Gastrocnemius medialis (tissue), 4 donors: ENCODE data around the gene LGALS3BP. TPM values are rescaled to one million over a fixed set of nuclear protein-coding genes. Genes with fewer than 3 reads are reported as not detected.

Experiments
- ATAC-seq, 2 donors: fragments of 150-250 bp; one replicate each; pipeline ENCODE4 v1.9.1; 2016
- DNase-seq, 2 donors: peaks; one replicate each; pipeline ENCODE4 v3.0.0-alpha.2; 2019
- H3K27ac ChIP-seq, 4 donors: fragments of 200-600 bp; sonication (generic); 1 replicate in 1 of 4; 2 replicates in 3 of 4; pipeline ENCODE4 v1.5.1; 2016 to 2018; ENCODE audit warnings: mild to moderate bottlenecking in 2 of 4, moderate library complexity in 1 of 4
- H3K27me3 ChIP-seq, 3 donors: fragments of 200-600 bp; sonication (generic) in 2 of 3; 1 replicate in 1 of 3; 2 replicates in 2 of 3; pipeline versions ENCODE4 v1.5.1 to v1.6.0; 2016 to 2019; ENCODE audit warnings: mild to moderate bottlenecking in 1 of 3, moderate library complexity in 1 of 3
- H3K36me3 ChIP-seq, 2 donors: fragments of 200-600 bp; sonication (generic) in 1 of 2; one replicate each; pipeline ENCODE4 v1.5.1; 2017 to 2018
- H3K4me1 ChIP-seq, 2 donors: fragments of 200-600 bp; sonication (generic) in 1 of 2; one replicate each; pipeline ENCODE4 v1.5.1; 2016 to 2017; ENCODE audit warnings: mild to moderate bottlenecking in 2 of 2
- H3K4me3 ChIP-seq, 4 donors: fragments of 200-600 bp; sonication (generic) in 3 of 4; 1 replicate in 1 of 4; 2 replicates in 3 of 4; pipeline ENCODE4 v1.5.1; 2016 to 2019; ENCODE audit warnings: mild to moderate bottlenecking in 2 of 4
- H3K9me3 ChIP-seq, 3 donors: fragments of 200-600 bp; sonication (generic) in 2 of 3; 1 replicate in 1 of 3; 2 replicates in 2 of 3; pipeline ENCODE4 v1.5.1; 2016 to 2019
- CTCF ChIP-seq, 5 experiments: fragments of 450-650 bp in 3 of 5; fragments of 200-600 bp in 2 of 5; sonication (generic) in 2 of 5; IDR thresholded peaks in 4 of 5; conservative IDR thresholded peaks in 1 of 5; 1 replicate in 4 of 5; 2 replicates in 1 of 5; pipeline ENCODE4 v1.5.1; 2016 to 2019; ENCODE audit warnings: antibody characterized with exemption in 5 of 5, mild to moderate bottlenecking in 3 of 5, moderate library complexity in 3 of 5
- POLR2A ChIP-seq, 2 donors: fragments of 450-650 bp; IDR thresholded peaks; one replicate each; pipeline ENCODE4 v1.6.1; 2017; ENCODE audit warnings: antibody characterized with exemption in 2 of 2, mild to moderate bottlenecking in 2 of 2, moderate library complexity in 2 of 2
- in situ Hi-C, 4 donors: fragments of 200-750 bp; cut with MboI; loops; one replicate each; pipeline versions ENCODE4 v1.15.0 to v1.8.0; 2017; ENCODE audit warnings: low sequenced_read_pairs in 4 of 4
- intact Hi-C: fragments of 100-400 bp; cut with DNase I; formaldehyde crosslinking; loops from one replicate; pipeline ENCODE4 v1.15.1; 2023; ENCODE audit warnings: low total_unique reads
- total RNA-seq, 4 donors: library from RNA; depleted of rRNA; stranded (reverse); fragments of >200 nt; gene quantifications; one replicate each; pipeline versions ENCODE4 v1.1.0 to v1.2.3, GENCODE V29; 2016

The LGALS3BP gene
- total RNA-seq, 4 donors from 2014 or later, result 15.0 to 45.9 (median 23.0) TPM

GRCh38 chr17:78991906-78992532 lies 12.3 kb upstream of the LGALS3BP start:
- DNase-seq (peak in 1 of 2 donors; percentile 4), ATAC-seq (no peak)
- Histone ChIP-seq H3K27ac (no peak overlapping the region), H3K27me3 (no peaks in the 10 kb centered on the region), H3K4me3 (no peak overlapping the region), H3K9me3 (no peaks in the 10 kb centered on the region), H3K36me3 (peaks cover 0 to 33% of the 10 kb centered on the region in 2 donors), H3K4me1 (peaks cover 17 to 22% of the 10 kb centered on the region in 2 donors)
- intact Hi-C loops, result no loop called here
- TF ChIP-seq CTCF (IDR thresholded peaks at IDR 0.05 in 4 of 5, conservative IDR thresholded peaks at IDR 0.05 in 1 of 5), result no peak
- in situ Hi-C loops, result no loop called here

GRCh38 chr17:78991017-78991738 lies 11.5 kb upstream of the LGALS3BP start:
- Histone ChIP-seq H3K36me3 (peaks cover 0 to 27% of the 10 kb centered on the region in 2 donors), H3K27ac (peak overlapping the region in 3 of 4 donors; percentile 5 to 51 (median 20)), H3K9me3 (no peaks in the 10 kb centered on the region), H3K4me1 (peaks cover 13 to 22% of the 10 kb centered on the region in 2 donors), H3K27me3 (no peaks in the 10 kb centered on the region), H3K4me3 (no peak overlapping the region)
- DNase-seq (no peak), ATAC-seq (no peak)
- TF ChIP-seq POLR2A (IDR thresholded peaks at IDR 0.05), result no peak
- TF ChIP-seq CTCF (IDR thresholded peaks at IDR 0.05 in 4 of 5, conservative IDR thresholded peaks at IDR 0.05 in 1 of 5), result no peak
- in situ Hi-C loops, result no loop called here
- intact Hi-C loops, result no loop called here

GRCh38 chr17:78990349-78991016 lies 10.8 kb upstream of the LGALS3BP start:
- intact Hi-C loops, result no loop called here
- Histone ChIP-seq H3K9me3 (no peaks in the 10 kb centered on the region), H3K27me3 (no peaks in the 10 kb centered on the region), H3K4me1 (peaks cover 6 to 22% of the 10 kb centered on the region in 2 donors), H3K27ac (peak overlapping the region in 3 of 4 donors; percentile 5 to 51 (median 20)), H3K4me3 (no peak overlapping the region), H3K36me3 (peaks cover 0 to 27% of the 10 kb centered on the region in 2 donors)
- TF ChIP-seq CTCF (IDR thresholded peaks at IDR 0.05 in 4 of 5, conservative IDR thresholded peaks at IDR 0.05 in 1 of 5) (no peak), POLR2A (IDR thresholded peaks at IDR 0.05) (no peak)
- in situ Hi-C loops, result no loop called here
- ATAC-seq (no peak), DNase-seq (no peak)

- in situ Hi-C loops, result no loop called here
- Histone ChIP-seq H3K36me3 (peaks cover 0 to 27% of the 10 kb centered on the region in 2 donors), H3K4me3 (no peak overlapping the region), H3K9me3 (no peaks in the 10 kb centered on the region), H3K27me3 (no peaks in the 10 kb centered on the region), H3K27ac (peak overlapping the region in 1 of 4 donors; percentile 5), H3K4me1 (peaks cover 4 to 22% of the 10 kb centered on the region in 2 donors)
- no peak for DNase-seq
- TF ChIP-seq CTCF (IDR thresholded peaks at IDR 0.05 in 4 of 5, conservative IDR thresholded peaks at IDR 0.05 in 1 of 5), result no peak
- TF ChIP-seq POLR2A (IDR thresholded peaks at IDR 0.05), result no peak
- intact Hi-C loops, result loop anchor here (1.0 kb wide), 1 partner anchor 10 kb away; no protein-coding TSS in a partner anchor
- ATAC-seq, result no peak
Observed at GRCh38 chr17:78988152-78988551, 8.4 kb upstream of the LGALS3BP start.
